ENCODE measurements around the gene SSX2IP. TPM values are rescaled to one million over a fixed set of nuclear protein-coding genes. Genes with fewer than 3 reads are reported as not detected.

SSX2IP gene
- total and polyA plus RNA-seq, 4 donors, result 3.7 to 21.8 (median 6.4) TPM

DNA sequence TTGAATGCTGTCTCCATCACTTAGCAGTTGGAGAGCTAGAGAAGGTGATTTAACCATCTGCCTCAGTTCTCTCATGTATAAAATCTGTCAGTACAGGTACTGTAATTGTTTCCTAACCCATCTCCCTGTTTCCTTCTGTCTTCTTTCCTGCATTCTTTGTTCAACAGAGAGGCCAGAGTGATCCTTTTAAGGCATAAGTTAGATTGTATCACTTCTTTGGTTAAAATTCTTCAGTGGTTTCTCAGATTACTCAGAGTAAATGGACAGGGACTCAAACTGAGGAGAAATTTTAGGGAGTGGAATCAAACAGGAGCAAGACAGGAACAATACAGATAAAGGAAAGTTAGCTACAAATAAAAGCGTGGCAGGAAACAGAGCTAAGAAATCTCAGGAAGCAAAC lies 45.2 kb upstream of the SSX2IP start:
- no peak overlapping the region for H3K27ac ChIP-seq (ENCODE audit: low read depth in 1 of 2, low read length in 2 of 2)
- DNase-seq (ENCODE audit: low spot score), result no peak
- 85% methylated on average over 1 of the region's 1 CpG for WGBS

DNA sequence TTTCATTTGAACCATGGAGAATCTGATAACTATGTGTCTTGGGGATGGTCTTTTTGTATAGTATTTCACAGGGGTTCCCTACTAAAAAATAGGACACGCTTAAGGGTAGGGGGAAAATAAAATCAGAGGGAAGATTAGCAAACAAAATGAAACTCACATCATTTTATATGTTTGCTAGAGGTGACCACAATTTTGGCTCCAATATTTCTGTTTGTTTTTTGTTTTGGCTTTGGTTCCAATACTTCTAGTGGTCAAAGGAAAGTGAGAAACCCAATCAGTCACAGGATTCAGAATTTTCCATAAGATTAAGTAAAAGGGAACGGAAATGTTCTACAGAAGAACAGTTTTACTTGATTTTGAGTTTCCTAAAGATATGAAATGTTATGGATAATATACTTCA lies 42.3 kb upstream of the SSX2IP start:
- no peak for DNase-seq (ENCODE audit: low spot score)
- Histone ChIP-seq H3K9me3 (ENCODE audit: control insufficient read depth in 4 of 4, low read length in 3 of 4) (peaks cover 0 to 2% (median 0%) of the 10 kb centered on the region in 4 donors), H3K4me3 (ENCODE audit: low read depth in 1 of 3, low read length in 3 of 3) (no peak overlapping the region), H3K4me1 (ENCODE audit: control insufficient read depth in 4 of 4, insufficient read depth in 4 of 4, low read length in 3 of 4) (no peaks in the 10 kb centered on the region), H3K27ac (ENCODE audit: low read depth in 1 of 2, low read length in 2 of 2) (no peak overlapping the region), H3K27me3 (ENCODE audit: control insufficient read depth in 4 of 4, insufficient read depth in 4 of 4, low read length in 3 of 4) (no peaks in the 10 kb centered on the region), H3K9ac (ENCODE audit: low read depth in 1 of 2, low read length in 2 of 2) (no peak overlapping the region), H3K36me3 (ENCODE audit: control insufficient read depth in 4 of 4, insufficient read depth in 3 of 4, low read depth in 1 of 4, low read length in 3 of 4) (no peaks in the 10 kb centered on the region)
- TF ChIP-seq, protein P1, sequence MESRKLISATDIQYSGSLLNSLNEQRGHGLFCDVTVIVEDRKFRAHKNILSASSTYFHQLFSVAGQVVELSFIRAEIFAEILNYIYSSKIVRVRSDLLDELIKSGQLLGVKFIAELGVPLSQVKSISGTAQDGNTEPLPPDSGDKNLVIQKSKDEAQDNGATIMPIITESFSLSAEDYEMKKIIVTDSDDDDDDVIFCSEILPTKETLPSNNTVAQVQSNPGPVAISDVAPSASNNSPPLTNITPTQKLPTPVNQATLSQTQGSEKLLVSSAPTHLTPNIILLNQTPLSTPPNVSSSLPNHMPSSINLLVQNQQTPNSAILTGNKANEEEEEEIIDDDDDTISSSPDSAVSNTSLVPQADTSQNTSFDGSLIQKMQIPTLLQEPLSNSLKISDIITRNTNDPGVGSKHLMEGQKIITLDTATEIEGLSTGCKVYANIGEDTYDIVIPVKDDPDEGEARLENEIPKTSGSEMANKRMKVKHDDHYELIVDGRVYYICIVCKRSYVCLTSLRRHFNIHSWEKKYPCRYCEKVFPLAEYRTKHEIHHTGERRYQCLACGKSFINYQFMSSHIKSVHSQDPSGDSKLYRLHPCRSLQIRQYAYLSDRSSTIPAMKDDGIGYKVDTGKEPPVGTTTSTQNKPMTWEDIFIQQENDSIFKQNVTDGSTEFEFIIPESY (IDR thresholded peaks at IDR 0.05), result no peak
- TF ChIP-seq GABPA (IDR thresholded peaks at IDR 0.05 in 1 of 2, conservative IDR thresholded peaks at IDR 0.05 in 1 of 2) (no peak), SP1 (IDR thresholded peaks at IDR 0.05) (no peak), NR2F2 (IDR thresholded peaks at IDR 0.05) (no peak), HNF4A (conservative IDR thresholded peaks at IDR 0.05) (no peak), JUND (IDR thresholded peaks at IDR 0.05) (no peak)
- TF ChIP-seq, protein P2, sequence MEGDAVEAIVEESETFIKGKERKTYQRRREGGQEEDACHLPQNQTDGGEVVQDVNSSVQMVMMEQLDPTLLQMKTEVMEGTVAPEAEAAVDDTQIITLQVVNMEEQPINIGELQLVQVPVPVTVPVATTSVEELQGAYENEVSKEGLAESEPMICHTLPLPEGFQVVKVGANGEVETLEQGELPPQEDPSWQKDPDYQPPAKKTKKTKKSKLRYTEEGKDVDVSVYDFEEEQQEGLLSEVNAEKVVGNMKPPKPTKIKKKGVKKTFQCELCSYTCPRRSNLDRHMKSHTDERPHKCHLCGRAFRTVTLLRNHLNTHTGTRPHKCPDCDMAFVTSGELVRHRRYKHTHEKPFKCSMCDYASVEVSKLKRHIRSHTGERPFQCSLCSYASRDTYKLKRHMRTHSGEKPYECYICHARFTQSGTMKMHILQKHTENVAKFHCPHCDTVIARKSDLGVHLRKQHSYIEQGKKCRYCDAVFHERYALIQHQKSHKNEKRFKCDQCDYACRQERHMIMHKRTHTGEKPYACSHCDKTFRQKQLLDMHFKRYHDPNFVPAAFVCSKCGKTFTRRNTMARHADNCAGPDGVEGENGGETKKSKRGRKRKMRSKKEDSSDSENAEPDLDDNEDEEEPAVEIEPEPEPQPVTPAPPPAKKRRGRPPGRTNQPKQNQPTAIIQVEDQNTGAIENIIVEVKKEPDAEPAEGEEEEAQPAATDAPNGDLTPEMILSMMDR (IDR thresholded peaks at IDR 0.05; ENCODE audit: low read depth, low read length, missing input control), result no peak
- TF ChIP-seq, protein P3, sequence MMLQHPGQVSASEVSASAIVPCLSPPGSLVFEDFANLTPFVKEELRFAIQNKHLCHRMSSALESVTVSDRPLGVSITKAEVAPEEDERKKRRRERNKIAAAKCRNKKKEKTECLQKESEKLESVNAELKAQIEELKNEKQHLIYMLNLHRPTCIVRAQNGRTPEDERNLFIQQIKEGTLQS (IDR thresholded peaks at IDR 0.05), result no peak
- TF ChIP-seq, protein P4, sequence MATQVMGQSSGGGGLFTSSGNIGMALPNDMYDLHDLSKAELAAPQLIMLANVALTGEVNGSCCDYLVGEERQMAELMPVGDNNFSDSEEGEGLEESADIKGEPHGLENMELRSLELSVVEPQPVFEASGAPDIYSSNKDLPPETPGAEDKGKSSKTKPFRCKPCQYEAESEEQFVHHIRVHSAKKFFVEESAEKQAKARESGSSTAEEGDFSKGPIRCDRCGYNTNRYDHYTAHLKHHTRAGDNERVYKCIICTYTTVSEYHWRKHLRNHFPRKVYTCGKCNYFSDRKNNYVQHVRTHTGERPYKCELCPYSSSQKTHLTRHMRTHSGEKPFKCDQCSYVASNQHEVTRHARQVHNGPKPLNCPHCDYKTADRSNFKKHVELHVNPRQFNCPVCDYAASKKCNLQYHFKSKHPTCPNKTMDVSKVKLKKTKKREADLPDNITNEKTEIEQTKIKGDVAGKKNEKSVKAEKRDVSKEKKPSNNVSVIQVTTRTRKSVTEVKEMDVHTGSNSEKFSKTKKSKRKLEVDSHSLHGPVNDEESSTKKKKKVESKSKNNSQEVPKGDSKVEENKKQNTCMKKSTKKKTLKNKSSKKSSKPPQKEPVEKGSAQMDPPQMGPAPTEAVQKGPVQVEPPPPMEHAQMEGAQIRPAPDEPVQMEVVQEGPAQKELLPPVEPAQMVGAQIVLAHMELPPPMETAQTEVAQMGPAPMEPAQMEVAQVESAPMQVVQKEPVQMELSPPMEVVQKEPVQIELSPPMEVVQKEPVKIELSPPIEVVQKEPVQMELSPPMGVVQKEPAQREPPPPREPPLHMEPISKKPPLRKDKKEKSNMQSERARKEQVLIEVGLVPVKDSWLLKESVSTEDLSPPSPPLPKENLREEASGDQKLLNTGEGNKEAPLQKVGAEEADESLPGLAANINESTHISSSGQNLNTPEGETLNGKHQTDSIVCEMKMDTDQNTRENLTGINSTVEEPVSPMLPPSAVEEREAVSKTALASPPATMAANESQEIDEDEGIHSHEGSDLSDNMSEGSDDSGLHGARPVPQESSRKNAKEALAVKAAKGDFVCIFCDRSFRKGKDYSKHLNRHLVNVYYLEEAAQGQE (IDR thresholded peaks at IDR 0.05), result no peak
- WGBS, result 94% methylated on average over 2 of the region's 2 CpGs

More for the DNA sequence above, 45.2 kb upstream of the SSX2IP start:
- Histone ChIP-seq H3K4me3 (ENCODE audit: low read depth in 1 of 3, low read length in 3 of 3) (no peak overlapping the region), H3K36me3 (ENCODE audit: control insufficient read depth in 4 of 4, insufficient read depth in 3 of 4, low read depth in 1 of 4, low read length in 3 of 4) (no peaks in the 10 kb centered on the region), H3K27me3 (ENCODE audit: control insufficient read depth in 4 of 4, insufficient read depth in 4 of 4, low read length in 3 of 4) (no peaks in the 10 kb centered on the region), H3K9ac (ENCODE audit: low read depth in 1 of 2, low read length in 2 of 2) (no peak overlapping the region), H3K9me3 (ENCODE audit: control insufficient read depth in 4 of 4, low read length in 3 of 4) (peaks cover 0 to 2% (median 0%) of the 10 kb centered on the region in 4 donors), H3K4me1 (ENCODE audit: control insufficient read depth in 4 of 4, insufficient read depth in 4 of 4, low read length in 3 of 4) (no peaks in the 10 kb centered on the region)
- TF ChIP-seq, protein P5, sequence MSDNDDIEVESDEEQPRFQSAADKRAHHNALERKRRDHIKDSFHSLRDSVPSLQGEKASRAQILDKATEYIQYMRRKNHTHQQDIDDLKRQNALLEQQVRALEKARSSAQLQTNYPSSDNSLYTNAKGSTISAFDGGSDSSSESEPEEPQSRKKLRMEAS (IDR thresholded peaks at IDR 0.05), result no peak

Measured in liver (tissue), 9 donors.